Measurements from ENCODE around the gene DDX20.

- no peak for TF ChIP-seq CTCF (IDR thresholded peaks at IDR 0.05)
- 0 out of 2 replicates have a peak, but pooled peaks have one; percentile 9 for TF ChIP-seq SIN3A (IDR thresholded peaks at IDR 0.05; ENCODE audit: borderline replicate concordance, low read depth, low read length)
- TF ChIP-seq REST (IDR thresholded peaks at IDR 0.05; ENCODE audit: low read depth, low read length) = no peak
- TF ChIP-seq USF2 (IDR thresholded peaks at IDR 0.05; ENCODE audit: borderline replicate concordance, low read depth, low read length) = no peak
- TF ChIP-seq CHD2 (IDR thresholded peaks at IDR 0.05; ENCODE audit: low read length, partially characterized antibody) = no peak
- no peak for TF ChIP-seq ZBTB33 (IDR thresholded peaks at IDR 0.05; ENCODE audit: borderline replicate concordance, low read depth)
- no peak for TF ChIP-seq EP300 (IDR thresholded peaks at IDR 0.05; ENCODE audit: borderline replicate concordance in 1 of 2, low read depth in 1 of 2, low read length in 1 of 2)
- peak; percentile 42 for TF ChIP-seq MAX (IDR thresholded peaks at IDR 0.05; ENCODE audit: low read depth)
- no peak for TF ChIP-seq FOSL2 (IDR thresholded peaks at IDR 0.05; ENCODE audit: borderline replicate concordance, low read depth)
- no peak for TF ChIP-seq ELF1 (IDR thresholded peaks at IDR 0.05)
- no peak for TF ChIP-seq EZH2phosphoT487 (IDR thresholded peaks at IDR 0.05; ENCODE audit: borderline replicate concordance, low read depth)
- no peak for TF ChIP-seq TEAD4 (IDR thresholded peaks at IDR 0.05; ENCODE audit: borderline replicate concordance, insufficient read depth)
- peak; percentile 7; the same call in 1 of the 2 replicates for TF ChIP-seq MXI1 (IDR thresholded peaks at IDR 0.05; ENCODE audit: low read depth, low read length)
- 0 out of 2 replicates have a peak, but pooled peaks have one; percentile 37 for TF ChIP-seq IRF3 (IDR thresholded peaks at IDR 0.05; ENCODE audit: low read depth, low read length)
Observed at GRCh38 chr1:111739194-111739924, 16.3 kb upstream of the DDX20 start, which contains the start of gene INKA2.

Measured in SK-N-SH (cell line).